NCI-H748 (cell line): ENCODE results near the gene TUBD1.
"Not testable (repeated sequence)": the region's sequence is repeated elsewhere in the genome, so short reads cannot be mapped to it uniquely, and the experiment has no call there.

Experiments used
- DNase-seq: peaks from one replicate; lab custom pipeline; 2025; ENCODE audit not compliant: unreplicated experiment; lab: John Stamatoyannopoulos, UW

Gene TUBD1

GRCh38 chr17:59845595-59846393 is 46.9 kb downstream of the TUBD1 start:
- DNase-seq, result peak; percentile 96

- DNase-seq, result no peak
Measured at GRCh38 chr17:59844884-59845594, 47.7 kb downstream of the TUBD1 start.

- no peak for DNase-seq
Measured at GRCh38 chr17:59842901-59843652, 49.7 kb downstream of the TUBD1 start.

DNA sequence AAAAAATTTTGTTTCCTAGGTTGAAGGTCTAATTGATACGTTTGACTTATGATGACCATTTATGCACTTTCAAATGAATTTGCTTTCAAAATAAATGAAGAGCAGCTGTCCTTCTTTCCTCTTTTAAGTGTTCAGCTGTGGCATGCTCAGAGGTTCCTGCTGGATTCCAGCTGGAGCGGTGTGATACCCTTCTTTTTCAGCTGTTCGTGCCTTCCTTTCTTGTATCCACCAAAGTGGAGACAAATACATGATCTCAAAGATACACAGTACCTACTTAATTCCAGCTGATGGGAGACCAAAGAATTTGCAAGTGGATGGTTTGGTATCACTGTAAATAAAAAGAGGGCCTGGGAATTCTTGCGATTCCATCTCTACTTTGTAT is 50.9 kb downstream of the TUBD1 start:
- not testable (repeated sequence) for DNase-seq

- DNase-seq, result not testable (repeated sequence)
Measured at GRCh38 chr17:59841091-59841881, 51.5 kb downstream of the TUBD1 start.

DNA sequence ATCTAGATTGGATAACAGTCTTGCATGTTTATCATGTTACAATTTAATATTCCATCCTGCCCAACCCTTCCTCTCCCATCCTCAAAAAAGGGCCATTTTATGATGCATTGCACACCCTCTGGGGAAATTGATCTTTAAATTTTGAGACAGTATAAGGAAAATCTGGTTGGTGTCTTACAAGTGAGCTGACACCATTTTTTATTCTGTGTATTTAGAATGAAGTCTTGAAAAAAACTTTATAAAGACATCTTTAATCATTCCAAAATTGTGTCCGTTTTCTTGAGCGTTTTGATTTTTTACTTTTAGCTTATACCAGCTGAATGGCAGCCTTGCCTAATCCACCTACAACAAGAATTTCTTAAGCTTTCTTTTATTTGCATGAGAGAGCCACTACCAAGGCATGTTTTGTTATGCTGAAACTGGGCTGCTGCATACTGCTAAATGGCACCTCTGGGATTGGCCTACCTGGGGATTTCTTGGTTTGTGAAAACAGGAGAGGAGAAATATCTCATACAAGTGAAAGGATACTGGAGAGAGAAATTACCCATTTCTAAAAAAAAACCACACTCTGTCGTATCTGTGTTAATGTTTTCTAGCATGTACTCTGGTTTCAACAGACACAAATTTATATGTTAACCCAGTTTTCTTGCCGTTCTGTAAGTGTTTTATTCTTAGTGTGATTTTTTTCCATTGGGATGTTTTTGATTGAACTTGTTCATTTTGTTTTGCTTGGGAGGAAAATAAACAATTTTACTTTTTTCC is 52.2 kb downstream of the TUBD1 start:
- no peak for DNase-seq

DNA sequence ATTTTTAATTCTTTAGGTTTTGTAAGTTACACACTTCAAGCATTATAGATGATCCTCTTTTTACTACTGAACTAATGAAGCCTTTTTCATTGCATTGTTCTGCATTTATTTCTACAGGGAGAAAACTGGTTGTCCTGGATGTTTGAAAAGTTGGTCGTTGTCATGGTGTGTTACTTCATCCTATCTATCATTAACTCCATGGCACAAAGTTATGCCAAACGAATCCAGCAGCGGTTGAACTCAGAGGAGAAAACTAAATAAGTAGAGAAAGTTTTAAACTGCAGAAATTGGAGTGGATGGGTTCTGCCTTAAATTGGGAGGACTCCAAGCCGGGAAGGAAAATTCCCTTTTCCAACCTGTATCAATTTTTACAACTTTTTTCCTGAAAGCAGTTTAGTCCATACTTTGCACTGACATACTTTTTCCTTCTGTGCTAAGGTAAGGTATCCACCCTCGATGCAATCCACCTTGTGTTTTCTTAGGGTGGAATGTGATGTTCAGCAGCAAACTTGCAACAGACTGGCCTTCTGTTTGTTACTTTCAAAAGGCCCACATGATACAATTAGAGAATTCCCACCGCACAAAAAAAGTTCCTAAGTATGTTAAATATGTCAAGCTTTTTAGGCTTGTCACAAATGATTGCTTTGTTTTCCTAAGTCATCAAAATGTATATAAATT is 53.0 kb downstream of the TUBD1 start:
- no peak for DNase-seq

DNA sequence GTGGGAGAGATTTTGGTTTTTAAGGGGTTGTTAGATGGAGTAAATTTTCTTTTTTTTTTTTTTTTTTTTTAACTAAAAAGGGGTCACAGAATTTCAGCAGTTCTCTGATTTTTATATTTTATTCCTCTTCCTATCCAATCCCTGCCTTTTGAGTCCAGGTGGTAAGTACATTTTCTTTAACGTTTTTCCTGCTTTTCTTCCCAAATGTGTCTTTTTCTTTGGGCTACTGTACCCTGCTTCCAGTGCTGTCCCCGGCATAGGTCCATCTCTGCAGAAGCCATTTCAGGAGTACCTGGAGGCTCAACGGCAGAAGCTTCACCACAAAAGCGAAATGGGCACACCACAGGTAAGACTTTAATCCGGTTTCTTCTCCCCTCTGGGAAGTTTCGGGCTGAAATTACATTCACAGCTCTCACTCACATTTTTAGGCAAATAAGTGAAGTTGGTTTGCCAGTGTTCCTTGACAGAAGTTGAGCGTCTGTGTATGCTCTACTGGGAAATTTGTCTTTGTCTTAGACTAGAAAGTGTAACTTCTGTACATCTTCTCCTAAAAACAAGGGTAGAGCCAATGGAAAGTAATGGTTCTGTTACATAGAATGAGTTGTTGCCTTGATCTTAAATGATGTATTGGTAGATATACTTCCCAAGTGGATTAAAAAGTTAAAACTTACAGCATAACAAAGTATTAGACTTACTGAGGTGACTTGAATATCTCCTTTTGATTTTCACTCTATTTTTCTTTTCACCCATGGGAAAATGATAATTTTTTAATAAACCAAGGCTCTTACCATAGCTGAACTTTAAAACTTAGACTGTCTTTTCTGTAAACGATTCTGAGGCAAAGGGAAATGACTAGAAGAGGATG is 54.5 kb downstream of the TUBD1 start:
- DNase-seq, result peak; percentile 45

- peak; percentile 97 for DNase-seq
Measured at GRCh38 chr17:59837308-59838051, 55.3 kb downstream of the TUBD1 start.

GRCh38 chr17:59832883-59833379 is 59.8 kb downstream of the TUBD1 start:
- DNase-seq, result no peak

- no peak for DNase-seq
Measured at GRCh38 chr17:59830846-59831486, 61.8 kb downstream of the TUBD1 start.

DNA sequence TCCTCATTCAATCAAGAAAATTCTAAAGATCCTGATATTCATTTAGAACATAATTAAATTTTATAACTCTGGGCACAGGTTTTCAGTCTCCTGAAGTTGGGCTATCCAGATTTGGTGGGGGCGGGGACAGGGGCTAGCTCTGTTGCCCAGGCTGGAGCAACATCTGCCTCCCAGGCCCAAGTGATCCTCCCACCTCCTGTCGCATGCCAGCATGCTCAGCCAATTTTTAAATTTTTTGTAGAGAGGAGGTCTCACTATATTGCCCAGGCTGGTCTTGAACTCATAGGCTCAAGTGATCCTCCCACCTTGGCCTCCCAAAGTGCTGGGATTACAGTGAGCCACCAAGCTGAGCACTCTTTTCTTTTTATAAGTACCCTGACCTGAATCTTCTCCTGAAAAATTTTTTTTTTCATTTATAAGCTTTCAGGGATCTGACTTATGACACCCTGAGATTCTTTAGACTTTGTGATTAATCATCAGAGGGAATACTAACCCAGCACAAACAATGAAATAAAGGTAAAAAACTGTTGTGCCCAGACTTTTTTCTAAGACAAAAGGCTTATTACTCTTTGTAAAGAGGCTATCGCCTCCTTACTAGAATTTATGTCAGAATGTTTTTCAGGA is 62.6 kb downstream of the TUBD1 start:
- no peak for DNase-seq

- DNase-seq, result peak; percentile 87
Measured at GRCh38 chr17:59829217-59830006, 63.3 kb downstream of the TUBD1 start.

GRCh38 chr17:59828819-59829216 is 63.9 kb downstream of the TUBD1 start:
- DNase-seq, result not testable (repeated sequence)

DNA sequence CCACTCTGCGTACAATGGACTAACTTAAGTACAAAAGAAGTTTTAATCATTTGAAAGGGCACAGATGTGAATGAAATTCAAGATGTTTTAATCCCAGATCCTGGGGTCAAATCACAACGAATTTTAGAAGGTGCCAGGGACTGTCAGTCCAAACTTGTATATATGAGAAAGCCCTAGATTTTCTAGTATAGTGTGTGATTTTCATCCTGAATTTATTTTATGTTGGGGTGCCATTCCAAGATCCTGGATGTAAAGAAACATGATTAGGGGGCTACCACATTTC is 64.3 kb downstream of the TUBD1 start:
- DNase-seq, result no peak

GRCh38 chr17:59827721-59828477 is 64.8 kb downstream of the TUBD1 start:
- no peak for DNase-seq
